Neural progenitor cell (in vitro differentiated cells): ENCODE measurements around the gene LHX4. TPM values are rescaled to one million over a fixed set of nuclear protein-coding genes. Genes with fewer than 3 reads are reported as not detected.

Experiments used
- DNase-seq: peaks from one replicate; pipeline ENCODE4 v3.0.0-alpha.2; 2016; ENCODE audit warnings: low spot score
- H2AFZ ChIP-seq: fragments of 200-600 bp; sonication (generic); replicated peaks from 2 replicates; pipeline ENCODE4 v1.6.1; 2016; ENCODE audit warnings: antibody characterized with exemption
- H3F3A ChIP-seq: fragments of 200-600 bp; sonication (generic); 2 replicates; pipeline ENCODE4 v1.6.1; 2016; ENCODE audit warnings: antibody characterized with exemption, low read depth
- H3K27ac ChIP-seq: fragments of 200-600 bp; sonication (generic); 2 replicates; pipeline ENCODE4 v1.5.1; 2016; ENCODE audit warnings: mild to moderate bottlenecking
- H3K27me3 ChIP-seq: fragments of 200-600 bp; sonication (generic); 2 replicates; pipeline ENCODE4 v1.6.1; 2016; ENCODE audit warnings: mild to moderate bottlenecking, moderate library complexity
- H3K36me3 ChIP-seq: fragments of 200-600 bp; sonication (generic); 2 replicates; pipeline ENCODE4 v1.5.1; 2016
- H3K4me1 ChIP-seq: fragments of 200-600 bp; sonication (generic); 2 replicates; pipeline ENCODE4 v1.6.1; 2016; ENCODE audit warnings: mixed run types
- H3K4me2 ChIP-seq: fragments of 200-600 bp; sonication (generic); 2 replicates; pipeline ENCODE4 v1.6.1; 2016
- H3K4me3 ChIP-seq: fragments of 200-600 bp; sonication (generic); 2 replicates; pipeline ENCODE4 v1.5.1; 2016
- H3K79me2 ChIP-seq: fragments of 200-600 bp; sonication (generic); 2 replicates; pipeline ENCODE4 v1.6.1; 2016; ENCODE audit warnings: low read depth
- H3K9ac ChIP-seq: fragments of 200-600 bp; sonication (generic); 2 replicates; pipeline ENCODE4 v1.6.1; 2016
- H3K9me3 ChIP-seq: fragments of 200-600 bp; sonication (generic); 2 replicates; pipeline ENCODE4 v1.5.1; 2016; ENCODE audit warnings: low read depth
- H4K20me1 ChIP-seq: fragments of 200-600 bp; sonication (generic); 2 replicates; pipeline ENCODE4 v1.6.1; 2016; ENCODE audit warnings: low read depth
- H3K27ac Mint-ChIP-seq: 3 replicates; pipeline ENCODE4 v1.8.0; 2021; ENCODE audit warnings: mixed read lengths
- H3K27me3 Mint-ChIP-seq: 2 replicates; pipeline ENCODE4 v1.8.0; 2022; ENCODE audit warnings: low read depth, mild to moderate bottlenecking, inconsistent platforms, moderate library complexity, mixed read lengths; ENCODE audit not compliant: insufficient read depth
- H3K36me3 Mint-ChIP-seq: 3 replicates; pipeline ENCODE4 v1.8.0; 2021; ENCODE audit warnings: mixed read lengths
- H3K4me1 Mint-ChIP-seq: 3 replicates; pipeline ENCODE4 v1.8.0; 2021; ENCODE audit warnings: mixed read lengths
- H3K4me3 Mint-ChIP-seq: 3 replicates; pipeline ENCODE4 v1.8.0; 2021; ENCODE audit warnings: mild to moderate bottlenecking, moderate library complexity, mixed read lengths
- H3K9me3 Mint-ChIP-seq: 3 replicates; pipeline ENCODE4 v1.8.0; 2020; ENCODE audit warnings: mixed read lengths
- EZH2 ChIP-seq: fragments of 200-600 bp; sonication (generic); IDR thresholded peaks from 2 replicates; pipeline ENCODE4 v1.6.1; 2017; ENCODE audit warnings: antibody characterized with exemption, mild to moderate bottlenecking, moderate library complexity
- EZH2phosphoT487 ChIP-seq: fragments of 200-600 bp; sonication (generic); IDR thresholded peaks from 2 replicates; pipeline ENCODE4 v1.6.1; 2017; ENCODE audit warnings: antibody characterized with exemption
- total RNA-seq: library from RNA; depleted of rRNA; stranded (reverse); fragments of >200 nt; gene quantifications from 2 replicates; pipeline ENCODE4 v1.2.3, GENCODE V29; 2015; ENCODE audit warnings: low replicate concordance
- TF ChIP-seq, protein P1 (sequence below): fragments of 200-600 bp; sonication (generic); IDR thresholded peaks from 2 replicates; pipeline ENCODE4 v1.5.1; 2017; ENCODE audit warnings: antibody characterized with exemption, mild to moderate bottlenecking

Gene LHX4
- total RNA-seq, 1 donor from 2014 or later, result not detected

GRCh38 chr1:180294711-180295110 is 64.6 kb downstream of the LHX4 start:
- TF ChIP-seq EZH2, result no peak
- TF ChIP-seq, protein P1, sequence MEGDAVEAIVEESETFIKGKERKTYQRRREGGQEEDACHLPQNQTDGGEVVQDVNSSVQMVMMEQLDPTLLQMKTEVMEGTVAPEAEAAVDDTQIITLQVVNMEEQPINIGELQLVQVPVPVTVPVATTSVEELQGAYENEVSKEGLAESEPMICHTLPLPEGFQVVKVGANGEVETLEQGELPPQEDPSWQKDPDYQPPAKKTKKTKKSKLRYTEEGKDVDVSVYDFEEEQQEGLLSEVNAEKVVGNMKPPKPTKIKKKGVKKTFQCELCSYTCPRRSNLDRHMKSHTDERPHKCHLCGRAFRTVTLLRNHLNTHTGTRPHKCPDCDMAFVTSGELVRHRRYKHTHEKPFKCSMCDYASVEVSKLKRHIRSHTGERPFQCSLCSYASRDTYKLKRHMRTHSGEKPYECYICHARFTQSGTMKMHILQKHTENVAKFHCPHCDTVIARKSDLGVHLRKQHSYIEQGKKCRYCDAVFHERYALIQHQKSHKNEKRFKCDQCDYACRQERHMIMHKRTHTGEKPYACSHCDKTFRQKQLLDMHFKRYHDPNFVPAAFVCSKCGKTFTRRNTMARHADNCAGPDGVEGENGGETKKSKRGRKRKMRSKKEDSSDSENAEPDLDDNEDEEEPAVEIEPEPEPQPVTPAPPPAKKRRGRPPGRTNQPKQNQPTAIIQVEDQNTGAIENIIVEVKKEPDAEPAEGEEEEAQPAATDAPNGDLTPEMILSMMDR, result no peak
- TF ChIP-seq EZH2phosphoT487, result no peak

GRCh38 chr1:180295999-180296398 is 65.9 kb downstream of the LHX4 start:
- Histone ChIP-seq H3K4me1 (no peaks in the 10 kb centered on the region), H2AFZ (no peak overlapping the region), H3K79me2 (no peaks in the 10 kb centered on the region), H3K36me3 (no peaks in the 10 kb centered on the region), H3K27ac (no peak overlapping the region), H3K9me3 (no peaks in the 10 kb centered on the region), H3K4me3 (no peak overlapping the region), H3K9ac (no peak overlapping the region), H3F3A (no peaks in the 10 kb centered on the region), H3K27me3 (no peaks in the 10 kb centered on the region), H4K20me1 (no peaks in the 10 kb centered on the region), H3K4me2 (no peak overlapping the region)
- TF ChIP-seq EZH2phosphoT487 (no peak), EZH2 (no peak)
- TF ChIP-seq, protein P1, result no peak
- Mint-ChIP-seq H3K4me3 (no peak overlapping the region), H3K27me3 (peaks cover 3% of the 10 kb centered on the region), H3K4me1 (no peaks in the 10 kb centered on the region), H3K27ac (no peak overlapping the region), H3K9me3 (peaks cover 8% of the 10 kb centered on the region), H3K36me3 (peaks cover 9% of the 10 kb centered on the region)
- DNase-seq, result no peak

More at GRCh38 chr1:180294711-180295110, 64.6 kb downstream of the LHX4 start:
- H3K36me3 Mint-ChIP-seq, result peaks cover 9% of the 10 kb centered on the region
- H3K4me1 ChIP-seq, result no peaks in the 10 kb centered on the region
- no peak overlapping the region for H2AFZ ChIP-seq
- H3K36me3 ChIP-seq, result no peaks in the 10 kb centered on the region
- H3K9me3 Mint-ChIP-seq, result peaks cover 8% of the 10 kb centered on the region
- H3K4me3 Mint-ChIP-seq, result no peak overlapping the region
- no peak overlapping the region for H3K4me2 ChIP-seq
- H3K9ac ChIP-seq, result no peak overlapping the region
- no peaks in the 10 kb centered on the region for H3K79me2 ChIP-seq
- H3K27ac ChIP-seq, result no peak overlapping the region
- no peaks in the 10 kb centered on the region for H3F3A ChIP-seq
- H3K9me3 ChIP-seq, result no peaks in the 10 kb centered on the region
- peaks cover 3% of the 10 kb centered on the region for H3K27me3 Mint-ChIP-seq
- no peak overlapping the region for H3K4me3 ChIP-seq
- H3K27me3 ChIP-seq, result no peaks in the 10 kb centered on the region
- no peaks in the 10 kb centered on the region for H3K4me1 Mint-ChIP-seq
- H3K27ac Mint-ChIP-seq, result no peak overlapping the region
- H4K20me1 ChIP-seq, result no peaks in the 10 kb centered on the region
- no peak for DNase-seq

DNA sequence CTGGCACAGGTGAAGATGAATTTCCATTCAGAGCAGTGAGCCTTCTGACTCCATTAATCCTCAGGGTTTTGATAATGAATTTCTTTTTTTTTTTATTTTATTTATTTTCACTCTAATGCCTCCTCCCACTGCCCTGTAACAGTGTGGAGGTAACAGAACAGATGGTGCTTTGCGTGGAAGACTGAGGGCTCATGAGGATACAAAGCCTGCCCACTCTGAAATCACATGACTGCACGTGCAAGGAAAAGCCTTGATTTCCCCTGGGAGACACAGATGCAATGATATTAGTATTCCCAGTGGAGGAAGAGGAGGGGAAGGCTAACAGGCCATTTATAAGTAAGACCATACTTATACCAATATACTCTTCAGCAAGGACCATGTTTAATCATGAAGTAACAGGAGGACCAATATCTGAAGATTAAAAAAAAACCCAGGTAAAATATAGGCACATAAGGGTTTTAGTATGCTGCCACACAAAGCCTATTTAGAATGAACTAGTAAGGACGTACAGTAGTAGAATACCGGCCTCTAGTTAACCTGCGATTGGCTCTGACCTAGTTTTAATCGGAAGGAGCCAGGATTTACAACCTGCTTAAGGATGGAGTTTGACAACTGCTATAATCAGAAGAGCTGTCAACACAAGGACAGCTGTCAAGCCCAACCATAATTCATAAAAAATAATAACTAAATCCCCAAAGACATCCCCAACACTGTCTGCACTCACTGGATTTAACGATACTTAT is 69.6 kb downstream of the LHX4 start:
- Mint-ChIP-seq H3K9me3 (no peaks in the 10 kb centered on the region), H3K4me1 (no peaks in the 10 kb centered on the region), H3K27ac (no peak overlapping the region), H3K36me3 (no peaks in the 10 kb centered on the region), H3K4me3 (no peak overlapping the region), H3K27me3 (peaks cover under 1% of the 10 kb centered on the region)
- no peak for DNase-seq
- no peak overlapping the region for H2AFZ ChIP-seq
- no peaks in the 10 kb centered on the region for H3K4me1 ChIP-seq
- no peak overlapping the region for H3K9ac ChIP-seq
- H3K4me2 ChIP-seq, result no peak overlapping the region
- H3K27ac ChIP-seq, result no peak overlapping the region
- TF ChIP-seq, protein P1, result no peak
- TF ChIP-seq EZH2, result no peak
- TF ChIP-seq EZH2phosphoT487, result no peak
- no peaks in the 10 kb centered on the region for H3K9me3 ChIP-seq
- no peaks in the 10 kb centered on the region for H3K27me3 ChIP-seq
- no peaks in the 10 kb centered on the region for H3K36me3 ChIP-seq
- H3F3A ChIP-seq, result no peaks in the 10 kb centered on the region
- no peaks in the 10 kb centered on the region for H3K79me2 ChIP-seq
- no peaks in the 10 kb centered on the region for H4K20me1 ChIP-seq
- H3K4me3 ChIP-seq, result no peak overlapping the region
